HL-60 (cell line): ENCODE measurements around the gene SNX18.

Experiments used
- POLR2AphosphoS5 ChIP-seq: IDR thresholded peaks from 2 replicates; pipeline ENCODE4 v1.6.1; 2012; ENCODE audit warnings: low read depth
- SPI1 ChIP-seq: IDR thresholded peaks from 2 replicates; pipeline ENCODE4 v1.6.1; 2012; ENCODE audit warnings: low read depth, mild to moderate bottlenecking, borderline replicate concordance
- TF ChIP-seq, protein P1 (sequence below): IDR thresholded peaks from one replicate; pipeline ENCODE4 v1.5.1; 2011; ENCODE audit warnings: low read length, control low read depth, inconsistent platforms; ENCODE audit not compliant: insufficient read depth

DNA sequence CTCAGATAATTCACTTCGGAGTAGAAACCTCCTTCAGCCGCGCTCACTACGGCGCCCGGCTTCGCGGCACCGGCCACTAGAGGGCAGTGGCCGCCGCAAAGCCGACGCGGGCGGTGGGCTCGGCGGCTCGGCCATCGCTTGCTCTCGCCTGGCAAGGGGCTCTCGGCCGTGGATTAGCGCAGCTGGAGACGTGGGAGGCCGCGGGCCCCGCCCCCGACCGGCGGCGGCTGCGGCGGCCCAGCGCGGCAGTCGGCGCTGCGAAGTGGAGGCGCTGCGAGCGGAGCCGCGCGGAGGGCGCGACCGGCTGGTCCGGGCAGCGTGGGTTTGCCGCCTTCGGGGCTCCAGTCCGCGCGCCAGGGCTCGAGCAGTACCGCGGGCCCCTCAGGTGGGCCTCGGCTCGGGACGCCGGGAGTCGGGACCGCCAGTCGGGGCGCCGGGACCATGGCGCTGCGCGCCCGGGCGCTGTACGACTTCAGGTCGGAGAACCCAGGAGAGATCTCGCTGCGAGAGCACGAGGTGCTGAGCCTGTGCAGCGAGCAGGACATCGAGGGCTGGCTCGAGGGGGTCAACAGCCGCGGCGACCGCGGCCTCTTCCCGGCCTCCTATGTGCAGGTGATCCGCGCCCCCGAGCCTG lies at the start of gene SNX18:
- TF ChIP-seq POLR2AphosphoS5 (no peak), SPI1 (no peak)
- TF ChIP-seq, protein P1, sequence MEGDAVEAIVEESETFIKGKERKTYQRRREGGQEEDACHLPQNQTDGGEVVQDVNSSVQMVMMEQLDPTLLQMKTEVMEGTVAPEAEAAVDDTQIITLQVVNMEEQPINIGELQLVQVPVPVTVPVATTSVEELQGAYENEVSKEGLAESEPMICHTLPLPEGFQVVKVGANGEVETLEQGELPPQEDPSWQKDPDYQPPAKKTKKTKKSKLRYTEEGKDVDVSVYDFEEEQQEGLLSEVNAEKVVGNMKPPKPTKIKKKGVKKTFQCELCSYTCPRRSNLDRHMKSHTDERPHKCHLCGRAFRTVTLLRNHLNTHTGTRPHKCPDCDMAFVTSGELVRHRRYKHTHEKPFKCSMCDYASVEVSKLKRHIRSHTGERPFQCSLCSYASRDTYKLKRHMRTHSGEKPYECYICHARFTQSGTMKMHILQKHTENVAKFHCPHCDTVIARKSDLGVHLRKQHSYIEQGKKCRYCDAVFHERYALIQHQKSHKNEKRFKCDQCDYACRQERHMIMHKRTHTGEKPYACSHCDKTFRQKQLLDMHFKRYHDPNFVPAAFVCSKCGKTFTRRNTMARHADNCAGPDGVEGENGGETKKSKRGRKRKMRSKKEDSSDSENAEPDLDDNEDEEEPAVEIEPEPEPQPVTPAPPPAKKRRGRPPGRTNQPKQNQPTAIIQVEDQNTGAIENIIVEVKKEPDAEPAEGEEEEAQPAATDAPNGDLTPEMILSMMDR = no peak
